Activated T-helper 1 cell treated with anti-CD3 and anti-CD28 coated beads, Interleukin-12 subunit alpha, Interleukin-12 subunit beta, Interleukin-2, Interleukin-4 antibody, amounts not matched to agents 30 ng/mL and 10 ng/mL and 1 ng/mL, durations not matched to agents 14 hours and 24 hours and 36 hours (primary cell): ENCODE data around the gene PCGF5. TPM values are rescaled to one million over a fixed set of nuclear protein-coding genes. Genes with fewer than 3 reads are reported as not detected.

Source experiments
- DNase-seq: peaks from one replicate; pipeline ENCODE4 v3.0.0; 2021; ENCODE audit warnings: low spot score
- H3K27ac Mint-ChIP-seq: one replicate; pipeline ENCODE4 v1.8.0; 2021; ENCODE audit warnings: mild to moderate bottlenecking, mixed read lengths
- H3K27me3 Mint-ChIP-seq: one replicate; pipeline ENCODE4 v1.8.0; 2022; ENCODE audit warnings: mild to moderate bottlenecking, moderate library complexity, mixed read lengths; ENCODE audit not compliant: insufficient read depth
- H3K36me3 Mint-ChIP-seq: one replicate; pipeline ENCODE4 v1.8.0; 2021; ENCODE audit warnings: low read depth, mixed read lengths
- H3K4me1 Mint-ChIP-seq: one replicate; pipeline ENCODE4 v1.8.0; 2021; ENCODE audit warnings: low read depth, mixed read lengths
- H3K4me3 Mint-ChIP-seq: one replicate; pipeline ENCODE4 v1.8.0; 2021; ENCODE audit warnings: mild to moderate bottlenecking, moderate library complexity, mixed read lengths
- H3K9me3 Mint-ChIP-seq: one replicate; pipeline ENCODE4 v1.8.0; 2021; ENCODE audit warnings: mixed read lengths
- intact Hi-C: fragments of 100-400 bp; cut with micrococcal nuclease; formaldehyde crosslinking; loops from one replicate; pipeline ENCODE4 v1.15.1; 2024
- total RNA-seq: library from RNA; stranded (reverse); gene quantifications from 2 replicates; pipeline ENCODE4 v1.2.3, GENCODE V29; 2022

PCGF5 gene
- total RNA-seq, 1 donor from 2014 or later = 51.7 TPM

GRCh38 chr10:91219371-91220193 lies 881 bp upstream of the PCGF5 start:
- H3K4me3 Mint-ChIP-seq = peak overlapping the region; percentile 74
- no peaks in the 10 kb centered on the region for H3K9me3 Mint-ChIP-seq
- peaks cover 20% of the 10 kb centered on the region for H3K36me3 Mint-ChIP-seq
- H3K4me1 Mint-ChIP-seq = peaks cover 50% of the 10 kb centered on the region
- no peak for DNase-seq
- intact Hi-C loops = loop anchor here (1.0 to 10.0 kb wide), 8 partner anchors 12 to 1375 kb away; partner anchors contain the start of genes HECTD2, KIF11 and TNKS2
- H3K27me3 Mint-ChIP-seq = no peaks in the 10 kb centered on the region
- no peak overlapping the region for H3K27ac Mint-ChIP-seq

DNA sequence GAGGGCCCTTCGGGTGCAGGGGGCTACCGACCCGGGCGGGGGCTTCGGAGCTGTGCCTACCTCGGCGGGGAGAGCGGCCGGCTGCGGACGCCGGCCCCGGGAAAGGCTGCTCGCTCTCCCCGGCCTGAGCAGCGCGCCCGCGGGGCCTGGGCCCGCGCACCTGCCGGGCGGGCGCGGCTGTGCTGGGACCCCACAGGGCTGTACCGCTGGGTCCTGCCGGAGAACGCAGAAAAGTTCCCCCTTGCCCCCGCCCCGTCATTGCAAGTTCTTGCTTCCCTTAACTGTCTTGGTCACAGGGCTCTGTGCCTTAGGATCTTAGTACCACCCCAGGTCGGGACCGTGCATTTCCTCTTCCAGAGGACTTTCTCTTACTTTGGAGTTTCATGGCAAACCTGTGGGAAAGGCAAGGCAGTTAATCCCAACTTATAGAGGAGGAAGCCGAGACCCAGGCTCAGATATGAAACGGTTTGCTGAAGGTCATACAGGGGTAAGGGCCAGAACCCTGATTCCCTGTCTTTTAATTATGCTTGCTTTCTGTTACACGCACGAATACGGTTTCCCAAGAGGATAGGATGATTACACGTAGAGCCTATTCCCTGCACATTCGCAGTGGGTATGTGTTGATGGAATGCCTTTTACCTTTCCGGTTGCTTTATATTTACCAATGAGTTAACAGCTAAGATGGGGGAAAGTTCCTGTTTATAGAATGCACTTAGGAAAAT lies 652 bp downstream of the PCGF5 start:
- Mint-ChIP-seq H3K4me3 (peak overlapping the region; percentile 91), H3K36me3 (peaks cover 23% of the 10 kb centered on the region), H3K9me3 (no peaks in the 10 kb centered on the region), H3K4me1 (peaks cover 52% of the 10 kb centered on the region), H3K27me3 (no peaks in the 10 kb centered on the region), H3K27ac (peak overlapping the region; percentile 79)
- intact Hi-C loops = loop anchor here (1.0 to 10.0 kb wide), 7 partner anchors 20 to 1374 kb away; partner anchors contain the start of genes HECTD2, KIF11 and TNKS2
- DNase-seq = no peak

GRCh38 chr10:91226093-91226492 lies 5.6 kb downstream of the PCGF5 start:
- Mint-ChIP-seq H3K4me1 (peaks cover 62% of the 10 kb centered on the region), H3K4me3 (no peak overlapping the region), H3K27ac (no peak overlapping the region), H3K9me3 (no peaks in the 10 kb centered on the region), H3K27me3 (no peaks in the 10 kb centered on the region), H3K36me3 (peaks cover 34% of the 10 kb centered on the region)
- DNase-seq = no peak
- intact Hi-C loops = loop anchor here (5.0 to 10.0 kb wide), 2 partner anchors 34 to 1369 kb away; partner anchors contain the start of gene KIF11

DNA sequence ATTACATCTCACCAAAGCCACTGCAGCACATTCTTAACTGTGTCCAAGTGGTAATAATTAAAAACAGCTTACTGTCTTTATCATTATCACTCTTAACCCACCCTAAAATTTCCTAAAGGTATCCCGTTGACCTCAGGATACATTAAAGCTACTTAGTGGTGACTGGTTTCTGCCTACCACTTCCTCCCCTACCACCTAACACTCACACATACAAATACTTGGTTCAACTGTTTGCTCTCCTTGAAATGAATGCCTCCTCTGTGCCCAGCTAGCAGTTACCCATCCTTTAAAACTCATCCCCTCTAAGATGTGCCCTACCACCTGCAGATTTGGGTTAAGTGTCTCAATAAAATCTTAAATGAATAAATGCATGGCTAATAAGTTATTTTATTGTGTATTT lies 7.1 kb downstream of the PCGF5 start:
- Mint-ChIP-seq H3K27ac (no peak overlapping the region), H3K4me1 (peaks cover 47% of the 10 kb centered on the region), H3K4me3 (no peak overlapping the region), H3K27me3 (no peaks in the 10 kb centered on the region), H3K36me3 (peaks cover 26% of the 10 kb centered on the region), H3K9me3 (no peaks in the 10 kb centered on the region)
- intact Hi-C loops = loop anchor here (5.0 to 10.0 kb wide), 2 partner anchors 35 to 1367 kb away; partner anchors contain the start of gene KIF11
- DNase-seq = no peak

GRCh38 chr10:91229683-91230082 lies 9.2 kb downstream of the PCGF5 start:
- Mint-ChIP-seq H3K4me3 (no peak overlapping the region), H3K9me3 (no peaks in the 10 kb centered on the region), H3K27me3 (no peaks in the 10 kb centered on the region), H3K36me3 (peaks cover 20% of the 10 kb centered on the region), H3K27ac (no peak overlapping the region), H3K4me1 (peaks cover 29% of the 10 kb centered on the region)
- no peak for DNase-seq
- intact Hi-C loops = loop anchor here (5.0 to 10.0 kb wide), 2 partner anchors 37 to 1365 kb away; partner anchors contain the start of gene KIF11

DNA sequence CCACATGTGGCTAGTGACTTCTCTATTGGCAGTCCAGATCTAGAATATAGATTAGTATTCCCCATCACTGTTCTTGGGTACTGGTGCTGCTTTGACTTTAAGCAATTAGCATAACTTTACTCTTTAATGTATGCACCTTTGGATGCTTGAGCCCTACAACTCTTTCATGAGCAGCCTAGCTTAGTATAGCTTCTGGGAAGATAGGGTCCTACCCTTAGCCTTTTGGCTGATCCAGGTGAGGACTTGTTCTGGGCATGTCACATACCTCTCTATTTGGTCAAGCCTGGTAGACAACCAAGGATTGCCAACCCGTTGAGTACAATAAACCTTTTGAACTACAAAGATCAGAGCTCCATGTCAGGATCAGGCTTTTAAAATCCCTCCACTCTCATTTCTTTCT lies 17.7 kb downstream of the PCGF5 start:
- Mint-ChIP-seq H3K4me1 (peaks cover 25% of the 10 kb centered on the region), H3K9me3 (no peaks in the 10 kb centered on the region), H3K27me3 (no peaks in the 10 kb centered on the region), H3K4me3 (no peak overlapping the region), H3K36me3 (peaks cover 16% of the 10 kb centered on the region), H3K27ac (no peak overlapping the region)
- DNase-seq = no peak
- intact Hi-C loops = no loop called here

GRCh38 chr10:91239789-91240188 lies 19.3 kb downstream of the PCGF5 start:
- intact Hi-C loops = no loop called here
- Mint-ChIP-seq H3K36me3 (peaks cover 10% of the 10 kb centered on the region), H3K27me3 (no peaks in the 10 kb centered on the region), H3K9me3 (no peaks in the 10 kb centered on the region), H3K4me3 (no peak overlapping the region), H3K27ac (no peak overlapping the region), H3K4me1 (peaks cover 25% of the 10 kb centered on the region)
- no peak for DNase-seq

GRCh38 chr10:91242940-91243339 lies 22.5 kb downstream of the PCGF5 start:
- intact Hi-C loops = no loop called here
- Mint-ChIP-seq H3K27ac (no peak overlapping the region), H3K27me3 (no peaks in the 10 kb centered on the region)

DNA sequence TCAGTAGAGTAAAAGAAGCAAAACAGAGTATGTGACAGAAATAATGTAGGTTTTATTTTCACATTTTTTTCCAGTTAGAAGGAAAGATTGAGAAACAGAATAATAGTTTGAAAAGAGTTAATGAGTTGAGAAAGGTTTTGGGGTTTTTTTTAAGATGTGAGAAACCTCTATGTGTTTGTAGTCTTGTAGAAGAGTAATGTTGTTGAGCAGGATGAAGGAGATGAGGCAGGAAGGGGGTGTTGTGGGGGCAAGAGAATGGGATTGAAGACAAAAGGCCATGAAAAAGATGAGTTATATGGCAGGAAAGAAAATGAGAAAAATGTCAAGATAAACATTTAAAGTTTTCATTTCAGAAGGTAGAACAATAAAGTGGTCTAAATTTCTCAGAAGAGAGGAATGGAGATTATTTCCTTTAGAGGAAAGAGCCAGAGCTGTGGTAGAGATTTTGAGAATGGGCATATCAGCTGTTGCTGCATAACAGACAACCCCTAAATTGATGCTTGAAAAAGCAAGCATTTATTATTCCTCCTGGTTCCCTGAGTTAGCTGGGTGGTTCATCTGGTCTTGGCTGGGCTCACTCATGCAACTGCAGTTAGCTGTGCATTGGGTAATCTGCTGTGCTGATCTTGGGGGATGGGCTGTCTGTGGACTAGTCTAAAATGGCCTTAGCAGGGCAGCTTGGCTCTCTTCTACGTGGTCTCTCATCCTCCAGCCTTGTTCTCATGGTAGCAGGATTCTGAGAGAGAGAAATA lies 27.1 kb downstream of the PCGF5 start:
- intact Hi-C loops = no loop called here
- Mint-ChIP-seq H3K9me3 (no peaks in the 10 kb centered on the region), H3K4me3 (no peak overlapping the region), H3K27me3 (no peaks in the 10 kb centered on the region), H3K4me1 (peaks cover 12% of the 10 kb centered on the region), H3K36me3 (peaks cover 11% of the 10 kb centered on the region), H3K27ac (peak overlapping the region; percentile 6)
- DNase-seq = no peak

More at GRCh38 chr10:91242940-91243339, 22.5 kb downstream of the PCGF5 start:
- no peaks in the 10 kb centered on the region for H3K9me3 Mint-ChIP-seq
- peaks cover 5% of the 10 kb centered on the region for H3K36me3 Mint-ChIP-seq
- no peak for DNase-seq
- H3K4me3 Mint-ChIP-seq = no peak overlapping the region
- H3K4me1 Mint-ChIP-seq = peaks cover 20% of the 10 kb centered on the region

DNA sequence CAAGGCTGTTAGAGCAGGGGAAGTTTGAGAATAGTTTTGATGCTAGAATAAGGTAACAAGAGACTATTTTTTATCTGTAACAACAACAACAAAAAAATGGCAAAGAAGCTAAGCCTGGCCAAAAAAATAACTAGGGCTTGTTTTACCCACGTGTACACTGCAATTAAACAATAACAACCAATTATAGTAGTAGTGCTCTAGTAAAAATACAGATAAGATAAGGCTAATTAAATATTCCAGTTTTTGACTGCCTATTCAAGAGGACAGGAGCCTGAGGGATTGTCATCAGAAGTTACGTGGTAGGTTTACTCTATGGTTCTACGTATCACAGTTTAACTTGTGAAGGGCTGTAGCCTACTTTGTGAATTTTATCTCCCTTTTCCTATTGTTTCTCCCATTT lies 29.2 kb downstream of the PCGF5 start:
- intact Hi-C loops = loop anchor here (2.0 kb wide), 2 partner anchors 49 to 1443 kb away; no protein-coding TSS in a partner anchor
- H3K4me3 Mint-ChIP-seq = no peak overlapping the region
- no peaks in the 10 kb centered on the region for H3K9me3 Mint-ChIP-seq
- no peak for DNase-seq
- peaks cover 26% of the 10 kb centered on the region for H3K36me3 Mint-ChIP-seq
- no peak overlapping the region for H3K27ac Mint-ChIP-seq
- no peaks in the 10 kb centered on the region for H3K27me3 Mint-ChIP-seq
- peaks cover 5% of the 10 kb centered on the region for H3K4me1 Mint-ChIP-seq

DNA sequence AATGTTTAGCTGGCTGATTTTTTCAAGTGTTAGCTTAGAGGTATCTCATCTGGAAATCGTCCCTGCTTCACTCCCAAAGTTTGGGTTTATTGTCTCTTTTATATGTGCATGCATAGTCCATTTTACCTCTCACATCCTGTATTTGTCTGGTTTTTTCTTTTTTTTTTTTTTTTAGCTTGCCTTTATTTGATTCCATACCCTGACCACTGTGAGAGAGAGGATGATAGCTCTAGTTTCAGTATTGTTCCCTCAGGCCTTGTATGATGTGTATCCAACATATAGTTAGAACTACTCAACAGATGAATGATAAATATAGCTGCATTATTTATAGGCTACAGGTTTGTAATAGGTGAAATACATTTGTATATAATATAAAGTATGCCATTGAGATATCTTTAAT lies 29.9 kb downstream of the PCGF5 start:
- H3K36me3 Mint-ChIP-seq = peaks cover 30% of the 10 kb centered on the region
- no peak for DNase-seq
- no peaks in the 10 kb centered on the region for H3K9me3 Mint-ChIP-seq
- intact Hi-C loops = loop anchor here (2.0 kb wide), 2 partner anchors 50 to 1444 kb away; no protein-coding TSS in a partner anchor
- H3K4me1 Mint-ChIP-seq = peaks cover 5% of the 10 kb centered on the region
- H3K4me3 Mint-ChIP-seq = no peak overlapping the region
- H3K27me3 Mint-ChIP-seq = no peaks in the 10 kb centered on the region
- H3K27ac Mint-ChIP-seq = no peak overlapping the region

DNA sequence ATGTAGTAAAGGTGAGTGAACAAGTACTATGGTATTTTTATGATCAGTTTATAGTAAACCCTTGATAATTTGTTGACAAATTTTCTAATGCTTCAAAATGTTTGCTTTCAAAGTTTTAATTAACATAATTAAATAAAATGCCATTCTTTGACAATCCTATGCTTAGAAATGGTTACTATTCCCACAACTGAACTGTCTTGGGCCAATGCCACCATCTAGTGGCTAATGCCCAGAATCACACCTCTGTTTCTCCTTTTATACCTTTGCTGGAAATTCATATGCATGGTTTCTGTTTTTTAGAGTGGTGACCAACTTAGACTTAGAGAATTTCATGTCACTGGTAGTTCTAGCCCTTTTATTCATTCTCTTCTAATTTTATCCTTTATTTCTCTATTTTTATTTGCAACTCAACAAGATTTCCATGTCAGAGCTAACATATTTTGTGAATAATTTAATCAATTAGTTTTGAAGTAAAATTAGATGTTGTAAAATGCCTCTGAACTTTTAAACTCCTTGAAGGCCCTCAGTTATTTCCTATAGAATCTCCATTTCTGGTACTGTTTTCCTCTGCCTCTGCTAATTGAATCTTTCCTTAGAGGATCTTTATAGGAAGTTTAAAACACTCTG lies 31.1 kb downstream of the PCGF5 start:
- Mint-ChIP-seq H3K9me3 (no peaks in the 10 kb centered on the region), H3K27ac (no peak overlapping the region), H3K27me3 (no peaks in the 10 kb centered on the region), H3K36me3 (peaks cover 38% of the 10 kb centered on the region), H3K4me3 (no peak overlapping the region), H3K4me1 (peaks cover 5% of the 10 kb centered on the region)
- intact Hi-C loops = loop anchor here (1.0 to 2.0 kb wide), 9 partner anchors 31 to 1445 kb away; partner anchors contain the start of gene PCGF5
- DNase-seq = peak; percentile 35
